ENCODE data around the gene NIBAN1.

DNA sequence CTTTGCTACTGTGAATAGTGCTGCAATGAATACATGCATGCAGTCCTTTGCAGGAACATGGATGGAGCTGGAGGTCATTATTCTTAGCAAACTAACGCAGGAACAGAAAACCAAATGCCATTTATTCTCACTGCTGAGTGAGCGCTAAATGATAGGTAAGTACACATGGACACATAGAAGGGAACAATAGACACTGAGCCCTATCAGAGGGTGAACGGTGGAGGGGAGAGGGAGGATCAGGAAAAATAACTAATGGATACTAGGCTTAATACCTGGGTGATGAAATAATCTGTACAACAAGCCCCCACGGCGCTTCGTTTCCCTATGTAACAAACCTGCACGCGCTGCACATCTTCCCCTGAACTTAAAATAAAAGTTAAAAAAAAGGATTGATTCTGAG is 8.9 kb downstream of the NIBAN1 start:
- TF ChIP-seq, protein P1, sequence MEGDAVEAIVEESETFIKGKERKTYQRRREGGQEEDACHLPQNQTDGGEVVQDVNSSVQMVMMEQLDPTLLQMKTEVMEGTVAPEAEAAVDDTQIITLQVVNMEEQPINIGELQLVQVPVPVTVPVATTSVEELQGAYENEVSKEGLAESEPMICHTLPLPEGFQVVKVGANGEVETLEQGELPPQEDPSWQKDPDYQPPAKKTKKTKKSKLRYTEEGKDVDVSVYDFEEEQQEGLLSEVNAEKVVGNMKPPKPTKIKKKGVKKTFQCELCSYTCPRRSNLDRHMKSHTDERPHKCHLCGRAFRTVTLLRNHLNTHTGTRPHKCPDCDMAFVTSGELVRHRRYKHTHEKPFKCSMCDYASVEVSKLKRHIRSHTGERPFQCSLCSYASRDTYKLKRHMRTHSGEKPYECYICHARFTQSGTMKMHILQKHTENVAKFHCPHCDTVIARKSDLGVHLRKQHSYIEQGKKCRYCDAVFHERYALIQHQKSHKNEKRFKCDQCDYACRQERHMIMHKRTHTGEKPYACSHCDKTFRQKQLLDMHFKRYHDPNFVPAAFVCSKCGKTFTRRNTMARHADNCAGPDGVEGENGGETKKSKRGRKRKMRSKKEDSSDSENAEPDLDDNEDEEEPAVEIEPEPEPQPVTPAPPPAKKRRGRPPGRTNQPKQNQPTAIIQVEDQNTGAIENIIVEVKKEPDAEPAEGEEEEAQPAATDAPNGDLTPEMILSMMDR (IDR thresholded peaks at IDR 0.05), result no peak
- no peak for TF ChIP-seq POLR2A (IDR thresholded peaks at IDR 0.05)

Data from esophagus squamous epithelium (tissue), 4 donors.